ENCODE data around the gene FAM13A.

DNA sequence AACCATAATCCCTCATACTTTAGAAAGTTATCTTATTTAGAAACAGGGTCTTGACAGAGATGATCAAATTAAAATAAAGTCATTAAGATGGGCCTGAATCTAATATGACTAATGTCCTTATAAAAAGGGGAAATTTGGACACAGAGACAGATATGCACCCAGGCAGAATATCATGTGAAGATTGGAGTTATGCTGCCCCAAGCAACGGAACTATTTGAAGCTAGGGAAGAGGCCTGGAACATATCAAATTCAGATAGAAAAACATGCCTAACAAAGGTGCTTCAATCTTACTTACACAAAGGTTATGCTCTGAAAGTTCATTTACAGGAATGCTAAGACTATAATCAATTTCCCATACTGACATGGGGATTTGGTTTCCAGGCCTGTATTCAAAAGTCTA lies 246.7 kb downstream of the FAM13A start:
- no peak for TF ChIP-seq POLR2AphosphoS5 (IDR thresholded peaks at IDR 0.05)
- TF ChIP-seq, protein P1, sequence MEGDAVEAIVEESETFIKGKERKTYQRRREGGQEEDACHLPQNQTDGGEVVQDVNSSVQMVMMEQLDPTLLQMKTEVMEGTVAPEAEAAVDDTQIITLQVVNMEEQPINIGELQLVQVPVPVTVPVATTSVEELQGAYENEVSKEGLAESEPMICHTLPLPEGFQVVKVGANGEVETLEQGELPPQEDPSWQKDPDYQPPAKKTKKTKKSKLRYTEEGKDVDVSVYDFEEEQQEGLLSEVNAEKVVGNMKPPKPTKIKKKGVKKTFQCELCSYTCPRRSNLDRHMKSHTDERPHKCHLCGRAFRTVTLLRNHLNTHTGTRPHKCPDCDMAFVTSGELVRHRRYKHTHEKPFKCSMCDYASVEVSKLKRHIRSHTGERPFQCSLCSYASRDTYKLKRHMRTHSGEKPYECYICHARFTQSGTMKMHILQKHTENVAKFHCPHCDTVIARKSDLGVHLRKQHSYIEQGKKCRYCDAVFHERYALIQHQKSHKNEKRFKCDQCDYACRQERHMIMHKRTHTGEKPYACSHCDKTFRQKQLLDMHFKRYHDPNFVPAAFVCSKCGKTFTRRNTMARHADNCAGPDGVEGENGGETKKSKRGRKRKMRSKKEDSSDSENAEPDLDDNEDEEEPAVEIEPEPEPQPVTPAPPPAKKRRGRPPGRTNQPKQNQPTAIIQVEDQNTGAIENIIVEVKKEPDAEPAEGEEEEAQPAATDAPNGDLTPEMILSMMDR (IDR thresholded peaks at IDR 0.05; ENCODE audit: poor library complexity, severe bottlenecking): no peak
- no peak for TF ChIP-seq TAF1 (IDR thresholded peaks at IDR 0.05; ENCODE audit: low read depth)
- TF ChIP-seq SMC3 (conservative IDR thresholded peaks at IDR 0.05; ENCODE audit: poor library complexity): no peak
- TF ChIP-seq MXI1 (conservative IDR thresholded peaks at IDR 0.05; ENCODE audit: poor library complexity, severe bottlenecking): no peak
- no peak for TF ChIP-seq EZH2 (IDR thresholded peaks at IDR 0.05; ENCODE audit: borderline replicate concordance, insufficient read depth, low read length, poor library complexity, severe bottlenecking)
- no peak for TF ChIP-seq RAD21 (conservative IDR thresholded peaks at IDR 0.05)
- TF ChIP-seq, protein P2, sequence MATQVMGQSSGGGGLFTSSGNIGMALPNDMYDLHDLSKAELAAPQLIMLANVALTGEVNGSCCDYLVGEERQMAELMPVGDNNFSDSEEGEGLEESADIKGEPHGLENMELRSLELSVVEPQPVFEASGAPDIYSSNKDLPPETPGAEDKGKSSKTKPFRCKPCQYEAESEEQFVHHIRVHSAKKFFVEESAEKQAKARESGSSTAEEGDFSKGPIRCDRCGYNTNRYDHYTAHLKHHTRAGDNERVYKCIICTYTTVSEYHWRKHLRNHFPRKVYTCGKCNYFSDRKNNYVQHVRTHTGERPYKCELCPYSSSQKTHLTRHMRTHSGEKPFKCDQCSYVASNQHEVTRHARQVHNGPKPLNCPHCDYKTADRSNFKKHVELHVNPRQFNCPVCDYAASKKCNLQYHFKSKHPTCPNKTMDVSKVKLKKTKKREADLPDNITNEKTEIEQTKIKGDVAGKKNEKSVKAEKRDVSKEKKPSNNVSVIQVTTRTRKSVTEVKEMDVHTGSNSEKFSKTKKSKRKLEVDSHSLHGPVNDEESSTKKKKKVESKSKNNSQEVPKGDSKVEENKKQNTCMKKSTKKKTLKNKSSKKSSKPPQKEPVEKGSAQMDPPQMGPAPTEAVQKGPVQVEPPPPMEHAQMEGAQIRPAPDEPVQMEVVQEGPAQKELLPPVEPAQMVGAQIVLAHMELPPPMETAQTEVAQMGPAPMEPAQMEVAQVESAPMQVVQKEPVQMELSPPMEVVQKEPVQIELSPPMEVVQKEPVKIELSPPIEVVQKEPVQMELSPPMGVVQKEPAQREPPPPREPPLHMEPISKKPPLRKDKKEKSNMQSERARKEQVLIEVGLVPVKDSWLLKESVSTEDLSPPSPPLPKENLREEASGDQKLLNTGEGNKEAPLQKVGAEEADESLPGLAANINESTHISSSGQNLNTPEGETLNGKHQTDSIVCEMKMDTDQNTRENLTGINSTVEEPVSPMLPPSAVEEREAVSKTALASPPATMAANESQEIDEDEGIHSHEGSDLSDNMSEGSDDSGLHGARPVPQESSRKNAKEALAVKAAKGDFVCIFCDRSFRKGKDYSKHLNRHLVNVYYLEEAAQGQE (IDR thresholded peaks at IDR 0.05; ENCODE audit: borderline replicate concordance): no peak
- no peak for TF ChIP-seq EP300 (conservative IDR thresholded peaks at IDR 0.05; ENCODE audit: poor library complexity, severe bottlenecking)
